ENCODE results near the gene PSD2. TPM values are rescaled to one million over a fixed set of nuclear protein-coding genes. Genes with fewer than 3 reads are reported as not detected.
A peak's percentile ranks its signal among the peaks of the same experiment; 100 is the strongest.

The PSD2 gene
- total RNA-seq, 2 donors from 2014 or later: not detected

DNA sequence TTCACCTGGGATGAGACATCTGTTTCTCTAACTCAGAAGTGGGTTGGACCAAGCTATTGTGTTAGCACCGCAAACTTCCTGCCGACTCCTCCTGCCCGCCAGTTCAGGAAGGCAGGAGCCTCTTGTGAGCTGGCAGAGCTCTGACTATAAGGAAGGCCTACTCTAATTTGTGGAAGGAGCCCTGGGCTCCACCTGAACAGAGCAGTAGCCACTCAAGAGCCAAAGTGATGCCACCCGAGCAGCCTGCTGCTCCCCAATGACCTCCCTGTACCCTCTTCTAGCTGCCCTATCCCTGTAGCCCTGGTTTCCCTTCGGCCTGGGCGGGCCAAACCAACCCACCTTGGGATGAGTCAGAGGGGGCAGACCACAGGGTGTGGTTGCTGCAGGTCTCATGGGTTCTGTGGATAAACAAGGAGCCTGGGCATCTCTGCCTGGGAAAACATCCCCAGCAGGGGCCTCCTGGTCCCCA, 81.6 kb downstream of the PSD2 start:
- H3K36me3 Mint-ChIP-seq: no peaks in the 10 kb centered on the region
- H3K4me3 Mint-ChIP-seq: no peak overlapping the region
- peaks cover 6 to 15% of the 10 kb centered on the region in 2 donors for H3K27me3 Mint-ChIP-seq
- peaks cover 0 to 3% of the 10 kb centered on the region in 2 donors for H3K4me1 Mint-ChIP-seq (ENCODE audit: low read depth in 2 of 2)
- H3K27ac Mint-ChIP-seq: no peak overlapping the region
- DNase-seq (ENCODE audit: low spot score) (no peak), ATAC-seq (no peak)
- H3K9me3 Mint-ChIP-seq: no peaks in the 10 kb centered on the region

DNA sequence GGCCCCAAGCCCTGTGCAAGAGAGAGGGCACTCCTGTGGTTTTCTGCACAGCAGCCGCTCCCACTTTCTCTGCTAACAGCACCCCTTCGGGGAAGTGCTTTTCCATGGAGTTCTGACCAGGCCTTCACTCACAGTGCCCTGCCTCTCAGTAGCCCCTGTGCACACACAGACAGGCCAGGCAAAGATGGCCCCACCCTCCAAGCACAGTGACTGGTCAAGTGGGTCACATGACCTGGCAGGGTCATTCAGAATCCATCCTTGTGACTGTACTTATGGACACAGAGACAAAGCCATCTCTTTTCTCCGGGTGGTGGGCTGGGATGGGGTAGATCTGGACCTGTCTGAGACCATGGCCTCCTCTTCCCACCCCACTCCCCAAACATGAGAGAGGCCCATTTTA, 82.5 kb downstream of the PSD2 start:
- H3K4me1 Mint-ChIP-seq (ENCODE audit: low read depth in 2 of 2): peaks cover 0 to 3% of the 10 kb centered on the region in 2 donors
- peaks cover 6 to 15% of the 10 kb centered on the region in 2 donors for H3K27me3 Mint-ChIP-seq
- ATAC-seq (no peak), DNase-seq (ENCODE audit: low spot score) (no peak)
- no peak overlapping the region for H3K27ac Mint-ChIP-seq
- H3K9me3 Mint-ChIP-seq: no peaks in the 10 kb centered on the region
- H3K36me3 Mint-ChIP-seq: no peaks in the 10 kb centered on the region
- no peak overlapping the region for H3K4me3 Mint-ChIP-seq

DNA sequence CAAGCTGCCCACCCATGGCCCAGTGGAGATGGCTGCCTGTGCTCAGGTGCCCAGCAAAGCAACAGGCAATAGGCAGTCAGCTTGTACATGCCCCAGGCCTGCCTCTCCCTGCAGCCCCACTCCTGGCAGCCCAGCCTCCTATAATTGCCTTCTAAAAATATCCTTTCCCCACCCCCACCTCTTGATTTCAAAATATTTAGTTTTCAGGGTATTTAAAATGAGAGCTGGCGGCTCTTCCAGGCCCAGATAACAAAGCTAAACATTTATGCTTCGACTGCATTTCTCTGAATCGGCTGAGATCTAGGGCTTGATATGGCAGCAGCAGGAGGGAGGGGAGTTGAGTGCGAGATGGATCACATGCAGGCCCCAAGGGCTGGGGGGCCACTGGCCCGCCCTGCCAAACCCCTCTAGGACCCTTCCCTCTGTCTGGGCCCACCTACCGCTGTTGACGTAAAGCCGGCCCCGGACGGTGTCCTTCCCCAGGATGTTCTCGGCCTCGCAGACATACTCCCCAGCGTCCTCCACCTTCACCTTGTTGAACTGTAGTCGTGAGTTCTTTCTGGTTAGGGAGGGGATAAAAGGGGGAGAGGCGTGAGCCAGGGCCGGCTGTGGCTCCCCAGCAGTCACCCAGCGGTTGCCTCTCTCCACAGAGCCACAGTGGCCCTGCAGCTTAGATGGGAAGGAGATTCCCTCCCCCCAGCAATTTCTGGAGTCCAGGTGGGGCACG, 85.0 kb downstream of the PSD2 start:
- Mint-ChIP-seq H3K27ac (no peak overlapping the region), H3K4me3 (no peak overlapping the region), H3K4me1 (ENCODE audit: low read depth in 2 of 2) (peaks cover 0 to 3% of the 10 kb centered on the region in 2 donors), H3K27me3 (peaks cover 0 to 2% of the 10 kb centered on the region in 2 donors), H3K9me3 (no peaks in the 10 kb centered on the region), H3K36me3 (no peaks in the 10 kb centered on the region)
- ATAC-seq (no peak), DNase-seq (ENCODE audit: low spot score) (no peak)

DNA sequence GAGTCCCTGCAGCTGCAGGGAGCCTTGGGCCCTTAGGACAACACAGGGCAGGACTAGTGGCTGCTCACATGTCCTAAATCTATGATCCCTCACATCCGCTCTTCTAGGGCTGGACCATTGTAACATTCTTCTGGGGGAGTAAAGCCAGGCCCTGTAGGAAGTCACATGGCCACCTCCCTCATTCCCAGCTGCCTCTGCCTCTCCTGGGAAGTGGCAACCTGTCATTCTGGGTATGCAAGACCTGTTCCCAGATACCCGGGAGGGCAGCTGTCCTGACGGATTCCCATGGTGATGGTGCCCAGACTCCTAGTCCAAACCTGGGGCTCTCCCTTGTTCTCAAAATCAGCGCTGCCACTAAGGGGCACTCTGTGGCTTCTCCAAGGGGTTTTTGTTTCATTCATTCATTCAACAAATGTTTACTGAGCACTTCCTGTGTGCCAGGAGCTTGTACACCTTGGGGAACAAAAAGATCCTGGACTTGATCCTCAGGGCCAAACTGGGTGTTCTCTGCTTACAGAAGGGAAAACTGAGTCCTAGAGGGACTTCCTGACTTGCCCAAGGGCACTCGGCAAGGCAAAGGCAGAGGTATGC, 85.6 kb downstream of the PSD2 start:
- H3K4me3 Mint-ChIP-seq: no peak overlapping the region
- no peak for ATAC-seq
- H3K4me1 Mint-ChIP-seq (ENCODE audit: low read depth in 2 of 2): peaks cover 0 to 3% of the 10 kb centered on the region in 2 donors
- DNase-seq (ENCODE audit: low spot score): no peak
- no peaks in the 10 kb centered on the region for H3K9me3 Mint-ChIP-seq
- H3K36me3 Mint-ChIP-seq: no peaks in the 10 kb centered on the region
- peaks cover 0 to 2% of the 10 kb centered on the region in 2 donors for H3K27me3 Mint-ChIP-seq
- H3K27ac Mint-ChIP-seq: no peak overlapping the region

DNA sequence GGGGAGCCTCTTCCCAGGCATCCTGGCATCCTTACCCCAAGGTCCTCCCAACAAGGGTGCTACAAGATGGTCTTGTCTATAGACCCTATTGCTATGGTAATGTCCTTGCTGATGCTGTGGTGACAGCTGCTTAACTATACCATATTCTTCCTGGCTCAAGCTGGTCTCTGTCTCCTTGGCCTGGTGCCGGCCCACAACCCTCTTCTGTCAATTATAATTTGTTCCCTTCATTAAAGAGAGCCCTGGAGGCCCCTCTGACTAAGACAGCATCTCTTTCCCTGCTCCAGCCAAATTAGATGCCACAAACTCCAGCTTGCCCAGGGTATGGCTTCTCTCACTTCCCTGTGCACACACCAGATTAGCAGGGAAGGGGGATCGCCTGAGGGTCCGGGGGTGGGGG, 86.7 kb downstream of the PSD2 start:
- Mint-ChIP-seq H3K27me3 (peaks cover 0 to 3% of the 10 kb centered on the region in 2 donors), H3K9me3 (no peaks in the 10 kb centered on the region), H3K27ac (no peak overlapping the region), H3K36me3 (no peaks in the 10 kb centered on the region), H3K4me3 (no peak overlapping the region), H3K4me1 (ENCODE audit: low read depth in 2 of 2) (no peaks in the 10 kb centered on the region)
- no peak for DNase-seq (ENCODE audit: low spot score)
- ATAC-seq: no peak

DNA sequence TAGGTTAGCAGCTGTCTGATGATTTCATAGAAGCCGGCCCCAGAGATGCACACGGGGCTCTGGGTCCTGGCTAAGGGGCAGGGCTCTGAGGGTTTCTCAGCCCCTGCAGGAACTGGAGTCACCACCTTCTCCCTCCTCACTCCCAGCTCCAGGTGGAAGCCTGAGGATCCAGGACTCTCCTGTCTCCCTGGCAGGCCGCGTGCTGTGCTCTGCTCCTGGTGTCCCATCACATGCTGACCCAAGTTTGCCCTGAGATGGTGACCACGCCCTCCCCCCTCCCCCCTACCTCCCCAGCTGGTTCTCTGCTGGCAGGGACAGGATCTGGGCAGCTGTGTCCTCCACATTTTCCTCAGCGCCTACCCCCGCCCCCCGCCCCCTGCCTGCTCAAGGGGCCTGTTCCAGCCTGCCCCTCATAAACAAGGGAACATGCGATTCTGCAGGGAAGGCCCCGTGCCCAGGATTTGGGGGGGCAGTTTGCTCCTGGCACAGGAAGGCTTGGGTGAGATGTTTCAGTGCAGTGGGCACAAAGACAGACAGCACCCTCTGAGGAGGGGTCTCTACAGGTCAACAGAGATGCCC, 87.4 kb downstream of the PSD2 start:
- Mint-ChIP-seq H3K27ac (no peak overlapping the region), H3K4me1 (ENCODE audit: low read depth in 2 of 2) (peaks cover 0 to 4% of the 10 kb centered on the region in 2 donors), H3K27me3 (peaks cover 0 to 4% of the 10 kb centered on the region in 2 donors), H3K4me3 (no peak overlapping the region), H3K36me3 (no peaks in the 10 kb centered on the region), H3K9me3 (no peaks in the 10 kb centered on the region)
- no peak for ATAC-seq
- no peak for DNase-seq (ENCODE audit: low spot score)

DNA sequence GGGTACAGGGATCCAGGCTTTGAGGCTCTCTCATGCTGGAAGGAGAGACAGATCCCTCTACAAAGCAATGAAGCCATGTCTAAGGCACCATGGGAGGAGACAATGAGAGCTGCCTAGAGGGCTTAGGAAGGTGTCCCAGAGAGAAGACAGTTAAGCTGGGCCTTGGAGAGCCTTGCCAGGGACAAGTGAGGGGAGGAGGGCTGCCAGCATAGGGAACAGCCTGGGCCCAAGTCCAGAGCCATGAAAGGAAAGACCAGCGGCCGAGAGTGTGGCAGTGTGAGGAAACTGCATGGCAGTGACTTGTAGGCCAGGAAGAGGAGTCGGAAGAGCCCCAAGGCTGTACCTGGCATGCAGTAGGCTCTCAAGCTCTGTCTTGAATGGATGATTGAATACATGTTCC, 88.5 kb downstream of the PSD2 start:
- H3K4me3 Mint-ChIP-seq: no peak overlapping the region
- H3K36me3 Mint-ChIP-seq: no peaks in the 10 kb centered on the region
- DNase-seq (ENCODE audit: low spot score) (no peak), ATAC-seq (no peak)
- no peak overlapping the region for H3K27ac Mint-ChIP-seq
- H3K9me3 Mint-ChIP-seq: no peaks in the 10 kb centered on the region
- H3K4me1 Mint-ChIP-seq (ENCODE audit: low read depth in 2 of 2): peaks cover 0 to 8% of the 10 kb centered on the region in 2 donors
- H3K27me3 Mint-ChIP-seq: peaks cover 0 to 4% of the 10 kb centered on the region in 2 donors

DNA sequence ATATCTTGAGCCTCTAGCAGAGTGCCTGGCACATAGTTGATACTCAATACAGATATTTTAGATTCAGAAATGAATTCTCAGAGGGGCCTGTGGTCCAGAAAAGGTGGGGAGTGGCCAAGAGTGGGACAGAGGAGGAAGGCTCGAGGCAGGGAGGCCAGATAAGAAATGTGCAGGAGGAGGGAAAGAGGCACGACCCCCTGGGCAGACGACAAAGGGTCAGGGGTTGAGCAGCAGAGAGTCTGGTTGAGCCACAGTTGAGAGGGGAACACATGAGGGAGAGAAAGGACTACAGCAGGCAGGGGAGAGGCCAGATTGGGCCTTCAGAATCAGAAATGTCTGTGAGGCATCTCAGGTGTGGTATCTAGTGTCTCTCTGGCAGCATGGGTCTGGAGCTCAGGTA, 89.1 kb downstream of the PSD2 start:
- Mint-ChIP-seq H3K27ac (no peak overlapping the region), H3K4me1 (ENCODE audit: low read depth in 2 of 2) (peaks cover 0 to 8% of the 10 kb centered on the region in 2 donors), H3K36me3 (no peaks in the 10 kb centered on the region), H3K9me3 (no peaks in the 10 kb centered on the region), H3K27me3 (peaks cover 0 to 4% of the 10 kb centered on the region in 2 donors), H3K4me3 (no peak overlapping the region)
- no peak for ATAC-seq
- DNase-seq (ENCODE audit: low spot score): no peak

DNA sequence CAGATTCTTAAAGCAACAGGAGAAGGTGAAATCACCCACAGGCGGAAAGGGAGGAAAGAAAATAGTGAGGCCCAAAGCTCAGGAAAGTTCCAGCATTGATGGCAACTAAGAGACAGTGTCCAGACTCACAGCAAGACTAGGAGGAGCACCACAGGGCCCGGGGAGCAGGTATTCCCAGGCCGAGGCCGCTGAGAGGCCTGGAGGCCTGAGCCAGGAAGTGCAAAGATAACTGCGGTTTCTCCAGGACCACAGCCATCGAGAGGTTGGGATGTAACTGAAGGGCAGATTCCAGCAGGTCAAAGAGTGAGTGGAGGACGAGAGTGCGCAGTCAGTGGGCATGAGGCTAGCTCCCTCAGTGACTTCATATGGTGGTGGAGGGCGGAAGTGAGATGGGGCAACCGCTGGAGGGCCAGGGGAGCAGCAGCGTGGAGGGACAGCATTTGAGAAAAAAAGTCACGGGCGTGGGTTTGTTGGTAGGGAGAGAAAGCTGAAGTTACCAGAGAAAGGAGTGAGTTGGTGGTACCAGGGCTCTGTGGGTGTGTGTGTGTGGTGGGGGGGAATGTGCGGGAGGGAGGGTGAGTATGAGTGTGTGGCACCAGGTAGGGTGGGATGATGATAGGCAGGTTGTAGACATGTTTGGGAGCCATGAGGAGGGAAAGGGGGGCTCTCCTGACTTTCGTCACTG, 89.7 kb downstream of the PSD2 start:
- Mint-ChIP-seq H3K27ac (no peak overlapping the region), H3K4me1 (ENCODE audit: low read depth in 2 of 2) (peaks cover 0 to 8% of the 10 kb centered on the region in 2 donors), H3K9me3 (no peaks in the 10 kb centered on the region), H3K36me3 (no peaks in the 10 kb centered on the region), H3K4me3 (no peak overlapping the region), H3K27me3 (peaks cover 3 to 4% of the 10 kb centered on the region in 2 donors)
- DNase-seq (ENCODE audit: low spot score) (no peak), ATAC-seq (no peak)

DNA sequence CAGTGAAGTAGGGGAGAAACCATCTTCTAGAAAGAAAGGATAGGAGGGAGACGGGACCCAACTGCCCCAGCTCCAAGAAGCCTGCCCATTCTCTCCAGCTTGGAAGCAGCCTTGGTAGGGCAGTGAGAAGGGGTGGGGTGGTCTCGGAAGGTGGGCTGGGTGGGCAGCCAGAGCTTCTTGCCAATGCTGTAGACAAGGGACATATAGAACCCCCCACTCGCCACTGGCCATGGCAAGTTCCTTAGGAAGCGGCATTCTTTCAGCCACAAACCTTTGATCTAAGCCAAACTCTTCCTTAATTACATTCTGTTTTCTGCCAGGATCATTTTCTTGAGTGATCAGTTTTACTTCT, 90.2 kb downstream of the PSD2 start:
- Mint-ChIP-seq H3K4me1 (ENCODE audit: low read depth in 2 of 2) (peaks cover 0 to 8% of the 10 kb centered on the region in 2 donors), H3K27me3 (peaks cover 4 to 7% of the 10 kb centered on the region in 2 donors), H3K27ac (no peak overlapping the region), H3K9me3 (no peaks in the 10 kb centered on the region), H3K4me3 (no peak overlapping the region), H3K36me3 (no peaks in the 10 kb centered on the region)
- no peak for ATAC-seq
- no peak for DNase-seq (ENCODE audit: low spot score)

DNA sequence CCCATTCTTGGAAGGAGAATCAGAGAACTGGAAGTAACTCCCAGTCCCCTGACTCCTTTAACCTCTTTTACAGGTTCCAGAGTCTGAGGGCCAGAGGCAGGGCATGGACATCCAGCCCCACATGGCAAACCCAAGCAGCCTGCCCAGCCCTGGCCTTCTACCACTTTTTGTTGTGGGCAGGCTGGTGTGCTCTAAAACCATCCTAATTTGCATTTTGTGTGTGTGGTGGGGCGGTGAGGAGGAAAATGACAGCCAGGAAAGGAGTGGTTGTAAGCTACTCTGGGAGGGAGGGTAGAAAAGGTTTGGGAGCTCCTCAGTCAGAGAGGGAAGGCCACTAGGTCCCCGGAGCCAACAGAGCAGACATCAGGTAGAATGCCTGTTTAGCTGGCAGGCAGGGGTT, 90.6 kb downstream of the PSD2 start:
- peaks cover 4 to 7% of the 10 kb centered on the region in 2 donors for H3K27me3 Mint-ChIP-seq
- no peak for ATAC-seq

DNA sequence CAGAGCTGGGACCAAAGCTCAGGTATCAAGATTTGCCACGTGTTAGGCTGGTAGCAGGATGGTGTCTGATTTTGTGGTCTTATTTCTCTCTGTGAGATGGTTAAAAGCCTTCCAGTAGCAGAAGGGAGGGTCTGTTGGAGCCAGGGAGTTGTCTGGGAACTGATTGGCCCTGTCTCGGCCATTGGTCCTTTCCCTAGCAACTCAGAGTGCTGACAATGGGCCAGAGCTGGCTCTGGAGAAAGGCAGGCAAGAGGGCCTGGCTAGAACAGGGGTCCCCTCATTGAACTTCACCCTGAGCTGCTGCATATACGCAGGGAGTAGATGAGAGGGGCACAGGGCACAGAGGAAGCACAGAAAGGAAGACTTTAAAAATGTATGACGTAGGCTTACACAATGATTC, 92.8 kb downstream of the PSD2 start:
- H3K9me3 Mint-ChIP-seq: no peaks in the 10 kb centered on the region
- DNase-seq (ENCODE audit: low spot score) (no peak), ATAC-seq (no peak)
- H3K27me3 Mint-ChIP-seq: peaks cover 4 to 7% of the 10 kb centered on the region in 2 donors
- no peak overlapping the region for H3K27ac Mint-ChIP-seq
- H3K36me3 Mint-ChIP-seq: no peaks in the 10 kb centered on the region
- H3K4me1 Mint-ChIP-seq (ENCODE audit: low read depth in 2 of 2): peaks cover 0 to 8% of the 10 kb centered on the region in 2 donors
- no peak overlapping the region for H3K4me3 Mint-ChIP-seq

More for the DNA sequence above, 90.6 kb downstream of the PSD2 start:
- H3K36me3 Mint-ChIP-seq: no peaks in the 10 kb centered on the region
- peaks cover 0 to 8% of the 10 kb centered on the region in 2 donors for H3K4me1 Mint-ChIP-seq (ENCODE audit: low read depth in 2 of 2)
- no peak overlapping the region for H3K27ac Mint-ChIP-seq
- DNase-seq (ENCODE audit: low spot score): no peak
- no peaks in the 10 kb centered on the region for H3K9me3 Mint-ChIP-seq
- no peak overlapping the region for H3K4me3 Mint-ChIP-seq

DNA sequence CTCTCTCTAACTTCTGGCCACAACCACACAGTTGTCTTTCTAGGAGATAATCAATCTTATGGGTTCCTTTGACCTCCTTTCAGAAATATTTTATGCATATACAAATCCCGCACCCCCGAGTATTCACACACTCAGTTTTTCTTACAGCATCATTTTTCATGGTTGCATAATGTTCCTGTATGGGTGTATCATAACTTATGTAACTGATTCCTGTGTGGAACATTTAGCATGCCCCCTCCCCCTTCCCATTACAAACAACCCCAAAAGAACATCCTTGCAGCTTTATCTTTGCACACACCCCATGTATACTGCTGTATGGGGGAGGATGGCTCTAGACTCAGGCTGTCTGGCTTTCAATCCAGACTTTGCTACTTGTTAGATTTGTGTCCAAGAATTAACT, 93.8 kb downstream of the PSD2 start:
- no peak overlapping the region for H3K27ac Mint-ChIP-seq
- DNase-seq (ENCODE audit: low spot score): no peak
- H3K9me3 Mint-ChIP-seq: no peaks in the 10 kb centered on the region

DNA sequence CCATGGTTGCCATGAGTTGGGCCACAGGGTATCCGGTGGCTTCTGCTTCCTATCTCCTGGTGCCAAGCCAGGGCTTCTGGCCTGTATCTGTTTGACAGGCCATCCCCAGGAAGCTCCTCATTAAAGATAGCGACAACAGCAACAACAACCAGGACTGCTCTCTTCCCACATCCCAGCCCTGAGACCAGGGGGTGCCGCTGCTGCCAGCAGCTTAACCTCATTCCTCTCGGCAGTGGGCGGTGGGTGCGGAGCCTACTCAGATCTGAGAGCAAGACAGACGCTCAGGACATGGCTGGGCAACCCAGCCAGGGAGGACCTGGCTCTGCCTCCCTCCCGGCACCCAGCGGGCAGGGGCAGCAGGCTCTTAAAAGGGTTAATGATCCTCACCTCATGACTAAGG, 98.3 kb downstream of the PSD2 start:
- ATAC-seq: peak in 1 of 2 donors; percentile 24
- peak; percentile 45 for DNase-seq (ENCODE audit: low spot score)
- Mint-ChIP-seq H3K4me3 (no peak overlapping the region), H3K27ac (no peak overlapping the region), H3K9me3 (no peaks in the 10 kb centered on the region), H3K27me3 (peaks cover 0 to 7% of the 10 kb centered on the region in 2 donors), H3K4me1 (ENCODE audit: low read depth in 2 of 2) (peaks cover 20 to 21% of the 10 kb centered on the region in 2 donors), H3K36me3 (no peaks in the 10 kb centered on the region)

More for the DNA sequence above, 93.8 kb downstream of the PSD2 start:
- Mint-ChIP-seq H3K4me3 (no peak overlapping the region), H3K27me3 (peaks cover 4 to 7% of the 10 kb centered on the region in 2 donors), H3K36me3 (no peaks in the 10 kb centered on the region), H3K4me1 (ENCODE audit: low read depth in 2 of 2) (peaks cover 0 to 8% of the 10 kb centered on the region in 2 donors)
- ATAC-seq: no peak
